Keratinocyte (primary cell): Measurements from ENCODE around the gene NCR2. TPM values are rescaled to one million over a fixed set of nuclear protein-coding genes. Genes with fewer than 3 reads are reported as not detected.

Source experiments
- DNase-seq: peaks from one replicate; pipeline ENCODE4 v3.0.0-alpha.2; 2011; ENCODE audit warnings: low read depth, missing footprints, low spot score
- FAIRE-seq: peaks from 2 replicates; lab custom pipeline; 2011; peaks lifted over from hg19 to GRCh38; lab: Jason Lieb, UNC
- H2AFZ ChIP-seq: 2 replicates; pipeline ENCODE4 v1.6.0; 2012; ENCODE audit warnings: low read length, control low read depth, inconsistent platforms; ENCODE audit not compliant: control insufficient read depth
- H3K27ac ChIP-seq: 2 replicates; pipeline ENCODE4 v1.5.1; 2011; ENCODE audit warnings: low read length; ENCODE audit not compliant: control insufficient read depth, insufficient read depth
- H3K27me3 ChIP-seq: 3 replicates; pipeline ENCODE4 v1.6.0; 2011; ENCODE audit warnings: low read length; ENCODE audit not compliant: control insufficient read depth, insufficient read depth; ENCODE audit errors: extremely low read depth
- H3K36me3 ChIP-seq, 2 experiments: 2 replicates in 1 of 2; 3 replicates in 1 of 2; pipeline ENCODE4 v1.5.1; 2011; ENCODE audit warnings: low read length in 2 of 2, mild to moderate bottlenecking in 1 of 2; ENCODE audit not compliant: control insufficient read depth in 2 of 2, insufficient read depth in 2 of 2; ENCODE audit errors: extremely low read depth in 1 of 2
- H3K4me1 ChIP-seq: 3 replicates; pipeline ENCODE4 v1.5.1; 2011; ENCODE audit warnings: low read length; ENCODE audit not compliant: control insufficient read depth, insufficient read depth; ENCODE audit errors: extremely low read depth
- H3K4me2 ChIP-seq: 3 replicates; pipeline ENCODE4 v1.6.0; 2011; ENCODE audit warnings: low read depth, low read length; ENCODE audit not compliant: control insufficient read depth, insufficient read depth; ENCODE audit errors: extremely low read depth
- H3K4me3 ChIP-seq, 3 experiments: fragments of 200-600 bp in 1 of 3; sonication (generic) in 1 of 3; 2 replicates in 2 of 3; 3 replicates in 1 of 3; pipeline ENCODE4 v1.5.1; 2011 to 2016; ENCODE audit warnings: low read length in 3 of 3, mild to moderate bottlenecking in 3 of 3, control low read depth in 2 of 3, inconsistent platforms in 1 of 3, low read depth in 1 of 3, mixed read lengths in 1 of 3, mixed run types in 1 of 3, moderate library complexity in 1 of 3; ENCODE audit not compliant: control insufficient read depth in 2 of 3, insufficient read depth in 2 of 3; ENCODE audit errors: extremely low read depth in 1 of 3
- H3K79me2 ChIP-seq: 2 replicates; pipeline ENCODE4 v1.6.0; 2012; ENCODE audit warnings: low read length; ENCODE audit not compliant: control insufficient read depth, insufficient read depth
- H3K9ac ChIP-seq: 3 replicates; pipeline ENCODE4 v1.6.0; 2011; ENCODE audit warnings: low read length; ENCODE audit not compliant: control insufficient read depth, insufficient read depth; ENCODE audit errors: extremely low read depth
- H3K9me1 ChIP-seq: 3 replicates; pipeline ENCODE4 v1.6.0; 2011; ENCODE audit warnings: low read length; ENCODE audit not compliant: control insufficient read depth, insufficient read depth; ENCODE audit errors: extremely low read depth
- H3K9me3 ChIP-seq: 2 replicates; pipeline ENCODE4 v1.5.1; 2012; ENCODE audit warnings: low read depth, low read length; ENCODE audit not compliant: control insufficient read depth
- H4K20me1 ChIP-seq: 3 replicates; pipeline ENCODE4 v1.6.0; 2011; ENCODE audit warnings: low read length; ENCODE audit not compliant: control insufficient read depth, insufficient read depth; ENCODE audit errors: extremely low read depth
- CTCF ChIP-seq, 3 experiments: IDR thresholded peaks in 1 of 3; conservative IDR thresholded peaks in 1 of 3; optimal IDR thresholded peaks in 1 of 3; 2 replicates in 2 of 3; 3 replicates in 1 of 3; pipeline versions ENCODE3 to v1.5.1; 2011; ENCODE audit warnings: low read length in 3 of 3, mild to moderate bottlenecking in 3 of 3, moderate library complexity in 2 of 3, control low read depth in 1 of 3, inconsistent platforms in 1 of 3; ENCODE audit not compliant: insufficient read depth in 2 of 3; ENCODE audit errors: extremely low read depth in 1 of 3
- EZH2 ChIP-seq: IDR thresholded peaks from one replicate; pipeline ENCODE4 v1.6.1; 2012; ENCODE audit warnings: inconsistent platforms, mild to moderate bottlenecking, low read length, moderate library complexity
- dilution Hi-C: fragments of 300-500 bp; cut with MboI; formaldehyde crosslinking; loops from one replicate; pipeline ENCODE4 v1.7.0; 2020; ENCODE audit warnings: low sequenced_read_pairs; ENCODE audit not compliant: extremely low pct_ligation_motif_present
- polyA plus RNA-seq, 5 experiments: library from polyadenylated mRNA; depleted of rRNA in 3 of 5; stranded (reverse) in 3 of 5; stranded (forward) in 1 of 5; unstranded in 1 of 5; fragments of >200 nt; gene quantifications; 1 replicate in 1 of 5; 2 replicates in 3 of 5; 3 replicates in 1 of 5; pipeline versions ENCODE4 v1.2.1 to v1.2.3, GENCODE V29; 2011 to 2012; ENCODE audit warnings: missing spikeins in 2 of 5, low read depth in 1 of 5, low replicate concordance in 1 of 5

The NCR2 gene
- polyA plus RNA-seq, 1 donor (not counting 4 experiments of a cell fraction or from before 2014, with no cell fraction given), result not detected

- Histone ChIP-seq H2AFZ (no peak overlapping the region), H3K9me3 (peaks cover 4% of the 10 kb centered on the region), H3K9ac (no peak overlapping the region), H3K4me2 (no peak overlapping the region), H3K4me1 (no peaks in the 10 kb centered on the region), H3K27me3 (peaks cover 4% of the 10 kb centered on the region), H4K20me1 (no peaks in the 10 kb centered on the region), H3K79me2 (no peaks in the 10 kb centered on the region), H3K36me3 (no peaks in the 10 kb centered on the region), H3K4me3 (no peak overlapping the region), H3K27ac (no peak overlapping the region), H3K9me1 (no peaks in the 10 kb centered on the region)
- no peak for DNase-seq
- TF ChIP-seq CTCF (optimal IDR thresholded peaks at IDR 0.05 in 1 of 3, IDR thresholded peaks at IDR 0.05 in 1 of 3, conservative IDR thresholded peaks at IDR 0.05 in 1 of 3; ENCODE audit: extremely low read depth in 1 of 3, insufficient read depth in 2 of 3, low read length in 3 of 3) (no peak), EZH2 (no peak)
- dilution Hi-C loops, result no loop called here
- no peak for FAIRE-seq
Measured at GRCh38 chr6:41355952-41356351, 20.5 kb downstream of the NCR2 start.

- dilution Hi-C loops, result no loop called here
- H3K27ac ChIP-seq, result no peak overlapping the region
- FAIRE-seq, result no peak
Measured at GRCh38 chr6:41356825-41357224, 21.4 kb downstream of the NCR2 start.

More at GRCh38 chr6:41356825-41357224, 21.4 kb downstream of the NCR2 start:
- Histone ChIP-seq H3K79me2 (no peaks in the 10 kb centered on the region), H3K9ac (no peak overlapping the region), H3K9me3 (peaks cover 4% of the 10 kb centered on the region), H3K27me3 (peaks cover 4% of the 10 kb centered on the region), H2AFZ (no peak overlapping the region), H3K9me1 (no peaks in the 10 kb centered on the region), H4K20me1 (no peaks in the 10 kb centered on the region), H3K36me3 (no peaks in the 10 kb centered on the region), H3K4me2 (no peak overlapping the region), H3K4me1 (no peaks in the 10 kb centered on the region), H3K4me3 (no peak overlapping the region)
- TF ChIP-seq EZH2 (no peak), CTCF (optimal IDR thresholded peaks at IDR 0.05 in 1 of 3, IDR thresholded peaks at IDR 0.05 in 1 of 3, conservative IDR thresholded peaks at IDR 0.05 in 1 of 3; ENCODE audit: extremely low read depth in 1 of 3, insufficient read depth in 2 of 3, low read length in 3 of 3) (no peak)
- DNase-seq, result no peak
